H1 (cell line): ENCODE measurements around the gene ATP5ME. TPM values are rescaled to one million over a fixed set of nuclear protein-coding genes. Genes with fewer than 3 reads are reported as not detected.
A peak's percentile ranks its signal among the peaks of the same experiment; 100 is the strongest.

ENCODE experiments used
- CTCF ChIA-PET: fragments of 300-600 bp; sonication (Branson Sonifier 250); formaldehyde crosslinking; loops from one replicate; lab custom pipeline; 2021; ENCODE audit not compliant: partially characterized antibody; lab: Charles Lee
- POLR2A ChIA-PET: fragments of 300-600 bp; sonication (Branson Sonifier 250); formaldehyde crosslinking; loops from one replicate; lab custom pipeline; 2021; ENCODE audit warnings: inconsistent platforms; ENCODE audit not compliant: partially characterized antibody; lab: Charles Lee
- DNase-seq, 2 experiments: peaks; one replicate each; pipeline versions ENCODE4 v3.0.0 to v3.0.0-alpha.2; 2010 to 2022; ENCODE audit warnings: low spot score in 2 of 2, low read depth in 1 of 2, mixed read lengths in 1 of 2
- FAIRE-seq: peaks from 2 replicates; lab custom pipeline; 2011; peaks lifted over from hg19 to GRCh38; lab: Jason Lieb, UNC
- H2AFZ ChIP-seq: 2 replicates; pipeline ENCODE4 v1.8.1; 2012; ENCODE audit warnings: low read length, inconsistent platforms
- H2AK5ac ChIP-seq: 2 replicates; pipeline ENCODE4 v1.6.1; 2013; ENCODE audit warnings: low read depth, low read length
- H2BK120ac ChIP-seq: replicated peaks from 2 replicates; pipeline ENCODE3; 2013; ENCODE audit warnings: low read depth, low read length, inconsistent platforms
- H2BK12ac ChIP-seq: 2 replicates; pipeline ENCODE4 v1.6.1; 2013; ENCODE audit warnings: low read depth, low read length
- H2BK15ac ChIP-seq: 2 replicates; pipeline ENCODE4 v1.6.1; 2013; ENCODE audit warnings: low read length
- H2BK20ac ChIP-seq: 2 replicates; pipeline ENCODE4 v1.6.1; 2013; ENCODE audit warnings: low read length
- H2BK5ac ChIP-seq: 2 replicates; pipeline ENCODE4 v1.6.1; 2013; ENCODE audit warnings: low read depth, low read length
- H3K14ac ChIP-seq: 2 replicates; pipeline ENCODE4 v1.6.1; 2013; ENCODE audit warnings: inconsistent platforms; ENCODE audit not compliant: insufficient read length
- H3K18ac ChIP-seq: 2 replicates; pipeline ENCODE4 v1.6.1; 2013; ENCODE audit warnings: low read length; ENCODE audit errors: extremely low read depth
- H3K23ac ChIP-seq: 2 replicates; pipeline ENCODE4 v1.6.1; 2013; ENCODE audit warnings: inconsistent platforms; ENCODE audit not compliant: insufficient read length
- H3K23me2 ChIP-seq: 2 replicates; pipeline ENCODE4 v1.6.1; 2013; ENCODE audit warnings: low read depth, low read length
- H3K27ac ChIP-seq: 2 replicates; pipeline ENCODE4 v1.6.1; 2011; ENCODE audit warnings: low read depth, low read length, inconsistent platforms
- H3K27me3 ChIP-seq, 4 experiments: replicated peaks in 1 of 4; 1 replicate in 1 of 4; 2 replicates in 3 of 4; pipeline versions ENCODE4 v1.6.1 to v1.8.1; 2011 to 2013; ENCODE audit warnings: low read length in 3 of 4, mild to moderate bottlenecking in 3 of 4, inconsistent platforms in 2 of 4, mixed read lengths in 2 of 4, moderate library complexity in 1 of 4; ENCODE audit not compliant: control insufficient read depth in 3 of 4, insufficient read depth in 3 of 4; ENCODE audit errors: extremely low read depth in 1 of 4
- H3K36me3 ChIP-seq, 4 experiments: 2 replicates each; pipeline versions ENCODE4 v1.6.1 to v1.8.1; 2011 to 2013; ENCODE audit warnings: mild to moderate bottlenecking in 4 of 4, low read length in 3 of 4, moderate library complexity in 2 of 4, control low read depth in 1 of 4, inconsistent platforms in 1 of 4; ENCODE audit not compliant: insufficient read depth in 4 of 4, control insufficient read depth in 2 of 4
- H3K4ac ChIP-seq: replicated peaks from 2 replicates; pipeline ENCODE3; 2013; ENCODE audit warnings: low read length, low read depth, mixed read lengths, inconsistent platforms; ENCODE audit not compliant: insufficient read length
- H3K4me1 ChIP-seq, 4 experiments: replicated peaks in 1 of 4; 1 replicate in 1 of 4; 2 replicates in 3 of 4; pipeline versions ENCODE4 v1.6.1 to v1.8.1; 2011 to 2013; ENCODE audit warnings: low read length in 3 of 4, inconsistent platforms in 2 of 4, mixed read lengths in 1 of 4; ENCODE audit not compliant: insufficient read depth in 4 of 4, control insufficient read depth in 3 of 4
- H3K4me2 ChIP-seq, 2 experiments: 2 replicates each; pipeline versions ENCODE4 v1.6.1 to v1.8.1; 2011 to 2013; ENCODE audit warnings: low read depth in 2 of 2, low read length in 2 of 2, control low read depth in 1 of 2, inconsistent platforms in 1 of 2, mild to moderate bottlenecking in 1 of 2; ENCODE audit not compliant: insufficient read depth in 1 of 2
- H3K4me3 ChIP-seq, 4 experiments: fragments of 200-600, 300-600 bp in 1 of 4; sonication (generic), shearing (Covaris generic), sonication (Bioruptor Twin) in 1 of 4; 2 replicates each; pipeline versions ENCODE4 v1.5.1 to v1.8.1; 2011 to 2016; ENCODE audit warnings: low read length in 4 of 4, low read depth in 3 of 4, control low read depth in 2 of 4, inconsistent platforms in 2 of 4, mild to moderate bottlenecking in 2 of 4, mixed read lengths in 1 of 4, moderate library complexity in 1 of 4; ENCODE audit not compliant: insufficient read depth in 2 of 4; ENCODE audit errors: extremely low read depth in 1 of 4
- H3K56ac ChIP-seq: replicated peaks from 2 replicates; pipeline ENCODE3; 2013; ENCODE audit warnings: low read depth, mild to moderate bottlenecking, mixed read lengths, low read length, inconsistent platforms; ENCODE audit not compliant: insufficient read length
- H3K79me1 ChIP-seq: 2 replicates; pipeline ENCODE4 v1.6.1; 2013; ENCODE audit warnings: low read depth, low read length, control low read depth
- H3K79me2 ChIP-seq, 2 experiments: 2 replicates each; pipeline versions ENCODE4 v1.6.1 to v1.8.1; 2012 to 2013; ENCODE audit warnings: low read length in 2 of 2, mild to moderate bottlenecking in 2 of 2, inconsistent platforms in 1 of 2; ENCODE audit not compliant: insufficient read depth in 2 of 2, control insufficient read depth in 1 of 2
- H3K9ac ChIP-seq, 4 experiments: replicated peaks in 1 of 4; 1 replicate in 1 of 4; 2 replicates in 3 of 4; pipeline versions ENCODE4 v1.6.1 to v1.8.1; 2011 to 2013; ENCODE audit warnings: low read depth in 3 of 4, low read length in 3 of 4, control low read depth in 2 of 4, mild to moderate bottlenecking in 2 of 4, moderate library complexity in 2 of 4, inconsistent platforms in 1 of 4; ENCODE audit errors: extremely low read depth in 1 of 4
- H3K9me3 ChIP-seq, 2 experiments: 2 replicates each; pipeline versions ENCODE4 v1.6.1 to v1.8.1; 2012 to 2013; ENCODE audit warnings: mild to moderate bottlenecking in 2 of 2, moderate library complexity in 2 of 2, control low read depth in 1 of 2, inconsistent platforms in 1 of 2, low read depth in 1 of 2, low read length in 1 of 2, mixed read lengths in 1 of 2; ENCODE audit not compliant: insufficient read depth in 2 of 2
- H4K20me1 ChIP-seq, 2 experiments: replicated peaks in 1 of 2; 2 replicates each; pipeline versions ENCODE3 to v1.8.1; 2011 to 2013; ENCODE audit warnings: inconsistent platforms in 2 of 2, low read length in 2 of 2, mild to moderate bottlenecking in 1 of 2; ENCODE audit not compliant: insufficient read depth in 2 of 2, control insufficient read depth in 1 of 2
- H4K5ac ChIP-seq: 2 replicates; pipeline ENCODE4 v1.6.1; 2013; ENCODE audit warnings: low read length, low read depth, mixed read lengths, inconsistent platforms; ENCODE audit not compliant: insufficient read length
- H4K8ac ChIP-seq: 2 replicates; pipeline ENCODE4 v1.8.0; 2013; ENCODE audit warnings: mild to moderate bottlenecking, moderate library complexity, low read length, inconsistent platforms; ENCODE audit not compliant: insufficient read depth; ENCODE audit errors: extremely low read depth
- H4K91ac ChIP-seq: replicated peaks from 2 replicates; pipeline ENCODE3; 2013; ENCODE audit warnings: low read length, mixed read lengths, inconsistent platforms; ENCODE audit not compliant: insufficient read length
- FOSL1 ChIP-seq: IDR thresholded peaks from 2 replicates; pipeline ENCODE4 v1.6.1; 2011; ENCODE audit warnings: mild to moderate bottlenecking, low read depth, low read length, moderate library complexity; ENCODE audit not compliant: insufficient read depth
- NANOG ChIP-seq: IDR thresholded peaks from 2 replicates; pipeline ENCODE4 v1.6.1; 2011; ENCODE audit warnings: low read length, low read depth, mild to moderate bottlenecking, inconsistent platforms; ENCODE audit not compliant: insufficient read depth, poor library complexity, severe bottlenecking
- POLR2A ChIP-seq, 2 experiments: IDR thresholded peaks; 1 replicate in 1 of 2; 2 replicates in 1 of 2; pipeline ENCODE4 v1.6.1; 2011; ENCODE audit warnings: low read depth in 2 of 2, low read length in 2 of 2, mild to moderate bottlenecking in 2 of 2; ENCODE audit errors: control extremely low read depth in 1 of 2
- SIN3A ChIP-seq, 2 experiments: IDR thresholded peaks in 1 of 2; conservative IDR thresholded peaks in 1 of 2; 2 replicates each; pipeline ENCODE4 v1.6.1; 2011 to 2012; ENCODE audit warnings: low read length in 2 of 2, improper control_type of control experiment in 1 of 2, low read depth in 1 of 2, mild to moderate bottlenecking in 1 of 2
- SIRT6 ChIP-seq: IDR thresholded peaks from one replicate; pipeline ENCODE4 v1.7.1; 2012; ENCODE audit warnings: low read length, inconsistent platforms
- TBP ChIP-seq: IDR thresholded peaks from 2 replicates; pipeline ENCODE4 v1.6.1; 2011; ENCODE audit warnings: low read depth, low read length, improper control_type of control experiment
- USF2 ChIP-seq: IDR thresholded peaks from 2 replicates; pipeline ENCODE4 v1.6.1; 2011; ENCODE audit warnings: low read length, improper control_type of control experiment
- WGBS, 2 experiments: shearing (Covaris generic) in 1 of 2; methylation state at CpG; one replicate each; pipeline versions ENCODE4 v1.1.6 to v1.1.7; 2013 to 2015; ENCODE audit warnings: low lambda C conversion rate in 2 of 2, mixed read lengths in 2 of 2, inconsistent platforms in 1 of 2, low coverage in 1 of 2, missing lambda C conversion rate in 1 of 2; ENCODE audit not compliant: insufficient replicate concordance in 2 of 2, insufficient coverage in 1 of 2, insufficient read length in 1 of 2; ENCODE audit errors: extremely low coverage in 1 of 2, missing lambda C conversion rate in 1 of 2; 5-methylcytosine and 5-hydroxymethylcytosine counted together
- polyA plus RNA-seq, 7 experiments: library from polyadenylated mRNA; depleted of rRNA in 3 of 7; stranded (reverse) in 5 of 7; unstranded in 2 of 7; fragments of >200 nt in 5 of 7; fragments of 200-250 nt in 2 of 7; gene quantifications; 1 replicate in 5 of 7; 2 replicates in 1 of 7; 4 replicates in 1 of 7; pipeline versions ENCODE4 v1.2.1 to v1.2.3, GENCODE V29; 2011 to 2013; ENCODE audit warnings: missing spikeins in 2 of 7, mixed read lengths in 2 of 7
- total RNA-seq: library from RNA; stranded (reverse); fragmentation: NEBNext Ultra II Directional; extraction: Animal tissue kit (Norgen Biotek cat#: 25700); gene quantifications from 2 replicates; pipeline ENCODE4 v1.2.1, GENCODE V29; 2021

ATP5ME gene
- total and polyA plus RNA-seq, 2 of the 8 experiments (the other 6 are each of a cell fraction or from before 2014, with no cell fraction given), result 375 to 450 TPM

GRCh38 chr4:680551-680927 is 6.5 kb upstream of the ATP5ME start:
- Histone ChIP-seq H3K79me1 (no peaks in the 10 kb centered on the region), H3K27ac (no peak overlapping the region), H3K56ac (no peak overlapping the region), H2BK12ac (0 out of 2 replicates have a peak overlapping the region, but pooled peaks have one; percentile 39), H2BK15ac (0 out of 2 replicates have a peak overlapping the region, but pooled peaks have one; percentile 29), H4K91ac (no peak overlapping the region), H3K4me3 (peak overlapping the region; percentile 18 to 74 (median 54)), H4K20me1 (peaks cover 0 to 14% of the 10 kb centered on the region in 2 experiments), H3K27me3 (no peaks in the 10 kb centered on the region; a peak in 2 of 7 replicates), H3K4me2 (peak overlapping the region; percentile 58 to 62), H3K9me3 (no peaks in the 10 kb centered on the region), H2BK120ac (no peak overlapping the region), H3K4me1 (peaks cover 0 to 19% (median 5%) of the 10 kb centered on the region in 4 experiments; a peak in 5 of 7 replicates), H3K36me3 (no peaks in the 10 kb centered on the region), H4K5ac (no peak overlapping the region), H3K18ac (no peak overlapping the region), H2AFZ (no peak overlapping the region), H4K8ac (peak overlapping the region; percentile 71), H3K9ac (no peak overlapping the region), H3K23me2 (no peaks in the 10 kb centered on the region), H2BK5ac (no peak overlapping the region; the same call in 1 of the 2 replicates), H2AK5ac (no peak overlapping the region), H3K4ac (no peak overlapping the region), H3K79me2 (no peaks in the 10 kb centered on the region), H2BK20ac (no peak overlapping the region), H3K23ac (no peak overlapping the region), H3K14ac (no peak overlapping the region)
- TF ChIP-seq NANOG (no peak), SIN3A (conservative IDR thresholded peaks at IDR 0.05 in 1 of 2, IDR thresholded peaks at IDR 0.05 in 1 of 2; ENCODE audit: low read depth in 1 of 2, low read length in 2 of 2) (0 out of 4 replicates have a peak, but pooled peaks of 1 of the 2 experiments have one; percentile 12), SIRT6 (no peak), FOSL1 (no peak), USF2 (no peak), TBP (no peak), POLR2A (IDR thresholded peaks at IDR 0.05; ENCODE audit: control extremely low read depth in 1 of 2, low read depth in 2 of 2, low read length in 2 of 2) (peak in 1 of 2 experiments; percentile 30; a peak in 1 of 3 replicates)
- ChIA-PET CTCF (interaction anchor here (1.3 to 1.4 kb wide), 3 partner anchors 20 to 78 kb away, joined by 3 to 4 read pairs (median 4); no protein-coding TSS in a partner anchor), POLR2A (interaction anchor here (0.6 to 6.3 kb wide), 10 partner anchors 8 to 1124 kb away, joined by 3 to 34 read pairs (median 3); partner anchors contain the start of genes ATP5ME, MYL5, PCGF3 and PDE6B)
- DNase-seq, result peak in 1 of 2 experiments; percentile 74
- FAIRE-seq, result no peak
- WGBS, 2 experiments, result 39% methylated on average over 7 of the region's 17 CpGs; no CpG with 5 or more reads in 1 of the 2 experiments
